Measurements from ENCODE around the gene INPP5A. TPM values are rescaled to one million over a fixed set of nuclear protein-coding genes. Genes with fewer than 3 reads are reported as not detected.

Gene INPP5A
- total and polyA plus RNA-seq, 2 of the 13 experiments (the other 11 are each of a cell fraction or from before 2014, with no cell fraction given) = 17.5 to 37.9 TPM

DNA sequence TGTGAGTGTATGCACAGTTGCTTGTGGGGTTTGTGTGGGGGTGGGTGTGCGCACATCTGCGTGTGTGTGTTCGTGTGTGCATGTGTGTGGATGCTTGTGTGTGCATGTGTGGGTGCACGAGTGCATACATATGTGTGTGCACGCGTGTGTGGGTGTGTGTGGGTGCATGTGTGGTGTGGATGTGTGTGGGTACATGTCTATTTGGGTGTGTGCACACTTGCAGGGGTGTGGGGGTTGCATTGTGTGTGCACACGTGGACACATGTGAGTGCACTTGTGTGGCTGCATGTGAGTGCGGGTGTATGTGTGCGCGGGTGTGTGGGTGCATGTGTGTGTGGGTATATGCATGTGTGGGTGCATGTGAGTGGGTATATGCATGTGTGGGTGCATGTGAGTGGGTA lies 174.7 kb downstream of the INPP5A start:
- ChIA-PET POLR2A (no interaction called here), CTCF (ENCODE audit: low intra/inter-chr PET ratio, low total read pairs) (no interaction called here)
- Histone ChIP-seq H3K4me2 (ENCODE audit: low read depth, low read length) (no peak overlapping the region), H3K27me3 (ENCODE audit: control insufficient read depth in 1 of 2, insufficient read depth in 2 of 2, low read length in 2 of 2) (no peaks in the 10 kb centered on the region), H3K27ac (ENCODE audit: extremely low read length, insufficient read depth, low read length) (no peak overlapping the region), H3K36me3 (replicated peaks in 1 of 2; ENCODE audit: control insufficient read depth in 1 of 2, insufficient read depth in 2 of 2, low read length in 2 of 2) (peaks cover 0 to 6% of the 10 kb centered on the region in 2 experiments; a peak in 2 of 5 replicates), H3K4me3 (replicated peaks in 1 of 3; ENCODE audit: insufficient read depth in 1 of 3, low read depth in 2 of 3, low read length in 3 of 3) (no peak overlapping the region), H3K9me3 (ENCODE audit: low read length) (no peaks in the 10 kb centered on the region), H3K9ac (ENCODE audit: insufficient read depth, low read depth, low read length) (no peak overlapping the region), H4K20me1 (ENCODE audit: insufficient read depth, low read length) (no peaks in the 10 kb centered on the region), H2AFZ (ENCODE audit: low read length) (no peak overlapping the region), H3K4me1 (ENCODE audit: insufficient read depth, low read length) (no peaks in the 10 kb centered on the region), H3K79me2 (ENCODE audit: insufficient read depth, low read length) (no peaks in the 10 kb centered on the region)
- WGBS (ENCODE audit: low lambda C conversion rate) = 97% methylated on average over 10 of the region's 10 CpGs
- in situ Hi-C loops (cut with HindIII; ENCODE audit: extremely low pct_ligation_motif_present, low pct_unique_long_range_greater_than_20kb) = no loop called here
- intact Hi-C loops (cut with micrococcal nuclease; ENCODE audit: unreplicated experiment) = no loop called here
- no TSS peak for BruUV-seq (replicated peaks)
- DNase-seq (ENCODE audit: low spot score) (no peak), FAIRE-seq (no peak), ATAC-seq (no peak)
- no peak for TF ChIP-seq SALL1 (CRISPR knock-in tag; IDR thresholded peaks at IDR 0.05)
- TF ChIP-seq ZNF337 (CRISPR knock-in tag; IDR thresholded peaks at IDR 0.05; ENCODE audit: borderline replicate concordance, low read depth) = no peak
- TF ChIP-seq, protein P1, sequence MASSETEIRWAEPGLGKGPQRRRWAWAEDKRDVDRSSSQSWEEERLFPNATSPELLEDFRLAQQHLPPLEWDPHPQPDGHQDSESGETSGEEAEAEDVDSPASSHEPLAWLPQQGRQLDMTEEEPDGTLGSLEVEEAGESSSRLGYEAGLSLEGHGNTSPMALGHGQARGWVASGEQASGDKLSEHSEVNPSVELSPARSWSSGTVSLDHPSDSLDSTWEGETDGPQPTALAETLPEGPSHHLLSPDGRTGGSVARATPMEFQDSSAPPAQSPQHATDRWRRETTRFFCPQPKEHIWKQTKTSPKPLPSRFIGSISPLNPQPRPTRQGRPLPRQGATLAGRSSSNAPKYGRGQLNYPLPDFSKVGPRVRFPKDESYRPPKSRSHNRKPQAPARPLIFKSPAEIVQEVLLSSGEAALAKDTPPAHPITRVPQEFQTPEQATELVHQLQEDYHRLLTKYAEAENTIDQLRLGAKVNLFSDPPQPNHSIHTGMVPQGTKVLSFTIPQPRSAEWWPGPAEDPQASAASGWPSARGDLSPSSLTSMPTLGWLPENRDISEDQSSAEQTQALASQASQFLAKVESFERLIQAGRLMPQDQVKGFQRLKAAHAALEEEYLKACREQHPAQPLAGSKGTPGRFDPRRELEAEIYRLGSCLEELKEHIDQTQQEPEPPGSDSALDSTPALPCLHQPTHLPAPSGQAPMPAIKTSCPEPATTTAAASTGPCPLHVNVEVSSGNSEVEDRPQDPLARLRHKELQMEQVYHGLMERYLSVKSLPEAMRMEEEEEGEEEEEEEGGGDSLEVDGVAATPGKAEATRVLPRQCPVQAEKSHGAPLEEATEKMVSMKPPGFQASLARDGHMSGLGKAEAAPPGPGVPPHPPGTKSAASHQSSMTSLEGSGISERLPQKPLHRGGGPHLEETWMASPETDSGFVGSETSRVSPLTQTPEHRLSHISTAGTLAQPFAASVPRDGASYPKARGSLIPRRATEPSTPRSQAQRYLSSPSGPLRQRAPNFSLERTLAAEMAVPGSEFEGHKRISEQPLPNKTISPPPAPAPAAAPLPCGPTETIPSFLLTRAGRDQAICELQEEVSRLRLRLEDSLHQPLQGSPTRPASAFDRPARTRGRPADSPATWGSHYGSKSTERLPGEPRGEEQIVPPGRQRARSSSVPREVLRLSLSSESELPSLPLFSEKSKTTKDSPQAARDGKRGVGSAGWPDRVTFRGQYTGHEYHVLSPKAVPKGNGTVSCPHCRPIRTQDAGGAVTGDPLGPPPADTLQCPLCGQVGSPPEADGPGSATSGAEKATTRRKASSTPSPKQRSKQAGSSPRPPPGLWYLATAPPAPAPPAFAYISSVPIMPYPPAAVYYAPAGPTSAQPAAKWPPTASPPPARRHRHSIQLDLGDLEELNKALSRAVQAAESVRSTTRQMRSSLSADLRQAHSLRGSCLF (CRISPR knock-in tag; IDR thresholded peaks at IDR 0.05; ENCODE audit: borderline replicate concordance) = no peak
- TF ChIP-seq, protein P2, sequence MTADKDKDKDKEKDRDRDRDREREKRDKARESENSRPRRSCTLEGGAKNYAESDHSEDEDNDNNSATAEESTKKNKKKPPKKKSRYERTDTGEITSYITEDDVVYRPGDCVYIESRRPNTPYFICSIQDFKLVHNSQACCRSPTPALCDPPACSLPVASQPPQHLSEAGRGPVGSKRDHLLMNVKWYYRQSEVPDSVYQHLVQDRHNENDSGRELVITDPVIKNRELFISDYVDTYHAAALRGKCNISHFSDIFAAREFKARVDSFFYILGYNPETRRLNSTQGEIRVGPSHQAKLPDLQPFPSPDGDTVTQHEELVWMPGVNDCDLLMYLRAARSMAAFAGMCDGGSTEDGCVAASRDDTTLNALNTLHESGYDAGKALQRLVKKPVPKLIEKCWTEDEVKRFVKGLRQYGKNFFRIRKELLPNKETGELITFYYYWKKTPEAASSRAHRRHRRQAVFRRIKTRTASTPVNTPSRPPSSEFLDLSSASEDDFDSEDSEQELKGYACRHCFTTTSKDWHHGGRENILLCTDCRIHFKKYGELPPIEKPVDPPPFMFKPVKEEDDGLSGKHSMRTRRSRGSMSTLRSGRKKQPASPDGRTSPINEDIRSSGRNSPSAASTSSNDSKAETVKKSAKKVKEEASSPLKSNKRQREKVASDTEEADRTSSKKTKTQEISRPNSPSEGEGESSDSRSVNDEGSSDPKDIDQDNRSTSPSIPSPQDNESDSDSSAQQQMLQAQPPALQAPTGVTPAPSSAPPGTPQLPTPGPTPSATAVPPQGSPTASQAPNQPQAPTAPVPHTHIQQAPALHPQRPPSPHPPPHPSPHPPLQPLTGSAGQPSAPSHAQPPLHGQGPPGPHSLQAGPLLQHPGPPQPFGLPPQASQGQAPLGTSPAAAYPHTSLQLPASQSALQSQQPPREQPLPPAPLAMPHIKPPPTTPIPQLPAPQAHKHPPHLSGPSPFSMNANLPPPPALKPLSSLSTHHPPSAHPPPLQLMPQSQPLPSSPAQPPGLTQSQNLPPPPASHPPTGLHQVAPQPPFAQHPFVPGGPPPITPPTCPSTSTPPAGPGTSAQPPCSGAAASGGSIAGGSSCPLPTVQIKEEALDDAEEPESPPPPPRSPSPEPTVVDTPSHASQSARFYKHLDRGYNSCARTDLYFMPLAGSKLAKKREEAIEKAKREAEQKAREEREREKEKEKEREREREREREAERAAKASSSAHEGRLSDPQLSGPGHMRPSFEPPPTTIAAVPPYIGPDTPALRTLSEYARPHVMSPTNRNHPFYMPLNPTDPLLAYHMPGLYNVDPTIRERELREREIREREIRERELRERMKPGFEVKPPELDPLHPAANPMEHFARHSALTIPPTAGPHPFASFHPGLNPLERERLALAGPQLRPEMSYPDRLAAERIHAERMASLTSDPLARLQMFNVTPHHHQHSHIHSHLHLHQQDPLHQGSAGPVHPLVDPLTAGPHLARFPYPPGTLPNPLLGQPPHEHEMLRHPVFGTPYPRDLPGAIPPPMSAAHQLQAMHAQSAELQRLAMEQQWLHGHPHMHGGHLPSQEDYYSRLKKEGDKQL (CRISPR knock-in tag; IDR thresholded peaks at IDR 0.05; ENCODE audit: low read depth) = no peak
- TF ChIP-seq, protein P3, sequence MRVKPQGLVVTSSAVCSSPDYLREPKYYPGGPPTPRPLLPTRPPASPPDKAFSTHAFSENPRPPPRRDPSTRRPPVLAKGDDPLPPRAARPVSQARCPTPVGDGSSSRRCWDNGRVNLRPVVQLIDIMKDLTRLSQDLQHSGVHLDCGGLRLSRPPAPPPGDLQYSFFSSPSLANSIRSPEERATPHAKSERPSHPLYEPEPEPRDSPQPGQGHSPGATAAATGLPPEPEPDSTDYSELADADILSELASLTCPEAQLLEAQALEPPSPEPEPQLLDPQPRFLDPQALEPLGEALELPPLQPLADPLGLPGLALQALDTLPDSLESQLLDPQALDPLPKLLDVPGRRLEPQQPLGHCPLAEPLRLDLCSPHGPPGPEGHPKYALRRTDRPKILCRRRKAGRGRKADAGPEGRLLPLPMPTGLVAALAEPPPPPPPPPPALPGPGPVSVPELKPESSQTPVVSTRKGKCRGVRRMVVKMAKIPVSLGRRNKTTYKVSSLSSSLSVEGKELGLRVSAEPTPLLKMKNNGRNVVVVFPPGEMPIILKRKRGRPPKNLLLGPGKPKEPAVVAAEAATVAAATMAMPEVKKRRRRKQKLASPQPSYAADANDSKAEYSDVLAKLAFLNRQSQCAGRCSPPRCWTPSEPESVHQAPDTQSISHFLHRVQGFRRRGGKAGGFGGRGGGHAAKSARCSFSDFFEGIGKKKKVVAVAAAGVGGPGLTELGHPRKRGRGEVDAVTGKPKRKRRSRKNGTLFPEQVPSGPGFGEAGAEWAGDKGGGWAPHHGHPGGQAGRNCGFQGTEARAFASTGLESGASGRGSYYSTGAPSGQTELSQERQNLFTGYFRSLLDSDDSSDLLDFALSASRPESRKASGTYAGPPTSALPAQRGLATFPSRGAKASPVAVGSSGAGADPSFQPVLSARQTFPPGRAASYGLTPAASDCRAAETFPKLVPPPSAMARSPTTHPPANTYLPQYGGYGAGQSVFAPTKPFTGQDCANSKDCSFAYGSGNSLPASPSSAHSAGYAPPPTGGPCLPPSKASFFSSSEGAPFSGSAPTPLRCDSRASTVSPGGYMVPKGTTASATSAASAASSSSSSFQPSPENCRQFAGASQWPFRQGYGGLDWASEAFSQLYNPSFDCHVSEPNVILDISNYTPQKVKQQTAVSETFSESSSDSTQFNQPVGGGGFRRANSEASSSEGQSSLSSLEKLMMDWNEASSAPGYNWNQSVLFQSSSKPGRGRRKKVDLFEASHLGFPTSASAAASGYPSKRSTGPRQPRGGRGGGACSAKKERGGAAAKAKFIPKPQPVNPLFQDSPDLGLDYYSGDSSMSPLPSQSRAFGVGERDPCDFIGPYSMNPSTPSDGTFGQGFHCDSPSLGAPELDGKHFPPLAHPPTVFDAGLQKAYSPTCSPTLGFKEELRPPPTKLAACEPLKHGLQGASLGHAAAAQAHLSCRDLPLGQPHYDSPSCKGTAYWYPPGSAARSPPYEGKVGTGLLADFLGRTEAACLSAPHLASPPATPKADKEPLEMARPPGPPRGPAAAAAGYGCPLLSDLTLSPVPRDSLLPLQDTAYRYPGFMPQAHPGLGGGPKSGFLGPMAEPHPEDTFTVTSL (CRISPR knock-in tag; IDR thresholded peaks at IDR 0.05; ENCODE audit: borderline replicate concordance) = no peak
- TF ChIP-seq, protein P4, sequence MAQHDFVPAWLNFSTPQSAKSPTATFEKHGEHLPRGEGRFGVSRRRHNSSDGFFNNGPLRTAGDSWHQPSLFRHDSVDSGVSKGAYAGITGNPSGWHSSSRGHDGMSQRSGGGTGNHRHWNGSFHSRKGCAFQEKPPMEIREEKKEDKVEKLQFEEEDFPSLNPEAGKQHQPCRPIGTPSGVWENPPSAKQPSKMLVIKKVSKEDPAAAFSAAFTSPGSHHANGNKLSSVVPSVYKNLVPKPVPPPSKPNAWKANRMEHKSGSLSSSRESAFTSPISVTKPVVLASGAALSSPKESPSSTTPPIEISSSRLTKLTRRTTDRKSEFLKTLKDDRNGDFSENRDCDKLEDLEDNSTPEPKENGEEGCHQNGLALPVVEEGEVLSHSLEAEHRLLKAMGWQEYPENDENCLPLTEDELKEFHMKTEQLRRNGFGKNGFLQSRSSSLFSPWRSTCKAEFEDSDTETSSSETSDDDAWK (CRISPR knock-in tag; IDR thresholded peaks at IDR 0.05) = no peak

All from HepG2 (cell line).